Keratinocyte (primary cell): ENCODE measurements around the gene ADGRF1.

Source experiments
- EZH2 ChIP-seq: IDR thresholded peaks from one replicate; pipeline ENCODE4 v1.6.1; 2012; ENCODE audit warnings: inconsistent platforms, mild to moderate bottlenecking, low read length, moderate library complexity
- TF ChIP-seq, protein P1 (sequence below), 3 experiments: IDR thresholded peaks in 1 of 3; conservative IDR thresholded peaks in 1 of 3; optimal IDR thresholded peaks in 1 of 3; 2 replicates in 2 of 3; 3 replicates in 1 of 3; pipeline versions ENCODE3 to v1.5.1; 2011; ENCODE audit warnings: low read length in 3 of 3, mild to moderate bottlenecking in 3 of 3, moderate library complexity in 2 of 3, control low read depth in 1 of 3, inconsistent platforms in 1 of 3; ENCODE audit not compliant: insufficient read depth in 2 of 3; ENCODE audit errors: extremely low read depth in 1 of 3

GRCh38 chr6:47034421-47034820 lies 7.7 kb downstream of the ADGRF1 start:
- TF ChIP-seq, protein P1, sequence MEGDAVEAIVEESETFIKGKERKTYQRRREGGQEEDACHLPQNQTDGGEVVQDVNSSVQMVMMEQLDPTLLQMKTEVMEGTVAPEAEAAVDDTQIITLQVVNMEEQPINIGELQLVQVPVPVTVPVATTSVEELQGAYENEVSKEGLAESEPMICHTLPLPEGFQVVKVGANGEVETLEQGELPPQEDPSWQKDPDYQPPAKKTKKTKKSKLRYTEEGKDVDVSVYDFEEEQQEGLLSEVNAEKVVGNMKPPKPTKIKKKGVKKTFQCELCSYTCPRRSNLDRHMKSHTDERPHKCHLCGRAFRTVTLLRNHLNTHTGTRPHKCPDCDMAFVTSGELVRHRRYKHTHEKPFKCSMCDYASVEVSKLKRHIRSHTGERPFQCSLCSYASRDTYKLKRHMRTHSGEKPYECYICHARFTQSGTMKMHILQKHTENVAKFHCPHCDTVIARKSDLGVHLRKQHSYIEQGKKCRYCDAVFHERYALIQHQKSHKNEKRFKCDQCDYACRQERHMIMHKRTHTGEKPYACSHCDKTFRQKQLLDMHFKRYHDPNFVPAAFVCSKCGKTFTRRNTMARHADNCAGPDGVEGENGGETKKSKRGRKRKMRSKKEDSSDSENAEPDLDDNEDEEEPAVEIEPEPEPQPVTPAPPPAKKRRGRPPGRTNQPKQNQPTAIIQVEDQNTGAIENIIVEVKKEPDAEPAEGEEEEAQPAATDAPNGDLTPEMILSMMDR (optimal IDR thresholded peaks at IDR 0.05 in 1 of 3, IDR thresholded peaks at IDR 0.05 in 1 of 3, conservative IDR thresholded peaks at IDR 0.05 in 1 of 3; ENCODE audit: extremely low read depth in 1 of 3, insufficient read depth in 2 of 3, low read length in 3 of 3): no peak
- TF ChIP-seq EZH2: no peak
